Pancreas (tissue), 10 donors: ENCODE data around the gene OLIG1. TPM values are rescaled to one million over a fixed set of nuclear protein-coding genes. Genes with fewer than 3 reads are reported as not detected.

Experiments used
- ATAC-seq, 4 donors: fragments of 200-7000 bp; cut with Tn5 transposase; one replicate each; pipeline versions ENCODE4 v1.8.0 to v1.9.1; 2020; ENCODE audit warnings: mild to moderate bottlenecking in 4 of 4, moderate library complexity in 4 of 4
- DNase-seq, 6 donors: peaks; one replicate each; pipeline ENCODE4 v3.0.0-alpha.2; 2020
- FAIRE-seq: peaks from 2 replicates; lab custom pipeline; 2012; peaks lifted over from hg19 to GRCh38; lab: Jason Lieb, UNC
- H3K27ac ChIP-seq, 4 donors: fragments of 200-600 bp; sonication (generic); 1 replicate in 3 of 4; 2 replicates in 1 of 4; pipeline versions ENCODE4 v1.5.0 to v1.8.0; 2020
- H3K27me3 ChIP-seq, 4 donors: fragments of 200-600 bp; one replicate each; pipeline ENCODE4 v1.8.0; 2021
- H3K36me3 ChIP-seq, 3 donors: fragments of 200-600 bp; sonication (generic) in 1 of 3; one replicate each; pipeline versions ENCODE4 v1.5.0 to v1.8.0; 2020 to 2021
- H3K4me1 ChIP-seq, 3 donors: fragments of 200-600 bp; one replicate each; pipeline ENCODE4 v1.8.0; 2021
- H3K4me3 ChIP-seq, 4 donors: fragments of 200-600 bp; sonication (generic) in 2 of 4; one replicate each; pipeline versions ENCODE4 v1.5.0 to v1.8.0; 2020 to 2021
- H3K9me3 ChIP-seq, 4 donors: fragments of 200-600 bp; one replicate each; pipeline ENCODE4 v1.8.0; 2021
- WGBS, 2 donors: extraction: QIAGEN DNeasy Blood & Tissue Kit; methylation state at CpG; one replicate each; pipeline ENCODE4 v1.1.7; 2013; 5-methylcytosine and 5-hydroxymethylcytosine counted together
- intact Hi-C, 3 donors: fragments of 100-400 bp; cut with DNase I; formaldehyde crosslinking; loops; one replicate each; pipeline versions ENCODE4 v1.11.1 to v1.14.2; 2022
- polyA plus RNA-seq, 2 donors: library from polyadenylated mRNA; stranded (reverse); fragments of 200-250 nt; gene quantifications; one replicate each; pipeline ENCODE4 v1.2.3, GENCODE V29; 2013
- total RNA-seq, 6 donors: library from RNA; stranded (reverse); fragmentation: NEBNext Ultra II Directional in 4 of 6; extraction: Animal tissue kit (Norgen Biotek cat#: 25700) in 4 of 6; gene quantifications; one replicate each; pipeline versions ENCODE4 v1.2.1 to v1.2.4, GENCODE V29; 2021 to 2023
- TF ChIP-seq, protein P1 (sequence below), 4 donors: fragments of 200-600 bp; sonication (generic) in 3 of 4; IDR thresholded peaks; one replicate each; pipeline versions ENCODE4 v1.5.0 to v1.8.0; 2021; ENCODE audit warnings: antibody characterized with exemption in 4 of 4
- donor health status: healthy with polysubstance abuse.
- donor health status: DM: no; HTN: no; CAD: no; lungs with moderate emphysema.
- donor health status: DM: no; HTN: no; CAD: no.
- donor health status: control.
- donor health status: control.
- donor health status: Bipolar disorder and iron deficiency.
- donor health status: DM: yes; HTN: yes; CAD: no.
- donor health status: DM: no; HTN: no; CAD: no.
- donor health status: DM: no; HTN: no; CAD: no.
- donor health status: DM: yes; HTN: yes; CAD: no.

OLIG1 gene
- total and polyA plus RNA-seq, 8 donors, result 0.09 to 0.51 (median 0.19) TPM; not detected in 3

- H3K36me3 ChIP-seq, result no peaks in the 10 kb centered on the region
- H3K27me3 ChIP-seq, result peaks cover 0 to 4% (median 0%) of the 10 kb centered on the region in 4 donors
- DNase-seq (no peak), FAIRE-seq (no peak), ATAC-seq (no peak)
- 63 to 81% methylated on average over 3 of the region's 3 CpGs for WGBS, 2 donors
- H3K27ac ChIP-seq, result no peak overlapping the region
- TF ChIP-seq, protein P1, sequence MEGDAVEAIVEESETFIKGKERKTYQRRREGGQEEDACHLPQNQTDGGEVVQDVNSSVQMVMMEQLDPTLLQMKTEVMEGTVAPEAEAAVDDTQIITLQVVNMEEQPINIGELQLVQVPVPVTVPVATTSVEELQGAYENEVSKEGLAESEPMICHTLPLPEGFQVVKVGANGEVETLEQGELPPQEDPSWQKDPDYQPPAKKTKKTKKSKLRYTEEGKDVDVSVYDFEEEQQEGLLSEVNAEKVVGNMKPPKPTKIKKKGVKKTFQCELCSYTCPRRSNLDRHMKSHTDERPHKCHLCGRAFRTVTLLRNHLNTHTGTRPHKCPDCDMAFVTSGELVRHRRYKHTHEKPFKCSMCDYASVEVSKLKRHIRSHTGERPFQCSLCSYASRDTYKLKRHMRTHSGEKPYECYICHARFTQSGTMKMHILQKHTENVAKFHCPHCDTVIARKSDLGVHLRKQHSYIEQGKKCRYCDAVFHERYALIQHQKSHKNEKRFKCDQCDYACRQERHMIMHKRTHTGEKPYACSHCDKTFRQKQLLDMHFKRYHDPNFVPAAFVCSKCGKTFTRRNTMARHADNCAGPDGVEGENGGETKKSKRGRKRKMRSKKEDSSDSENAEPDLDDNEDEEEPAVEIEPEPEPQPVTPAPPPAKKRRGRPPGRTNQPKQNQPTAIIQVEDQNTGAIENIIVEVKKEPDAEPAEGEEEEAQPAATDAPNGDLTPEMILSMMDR (IDR thresholded peaks at IDR 0.05), result no peak
- intact Hi-C loops, result no loop called here
- H3K4me3 ChIP-seq, result no peak overlapping the region
- no peaks in the 10 kb centered on the region for H3K9me3 ChIP-seq
- H3K4me1 ChIP-seq, result no peaks in the 10 kb centered on the region
Measured at GRCh38 chr21:33037501-33037900, 32.4 kb upstream of the OLIG1 start.

GRCh38 chr21:33039536-33039935, 30.4 kb upstream of the OLIG1 start:
- no peaks in the 10 kb centered on the region for H3K4me1 ChIP-seq
- no peaks in the 10 kb centered on the region for H3K27me3 ChIP-seq
- intact Hi-C loops, result no loop called here
- no peak for FAIRE-seq
- 79 to 89% methylated on average over 7 of the region's 7 CpGs for WGBS, 2 donors
- DNase-seq, result no peak
- H3K27ac ChIP-seq, result no peak overlapping the region
- no peaks in the 10 kb centered on the region for H3K36me3 ChIP-seq
- H3K4me3 ChIP-seq, result no peak overlapping the region
- ATAC-seq, result no peak
- TF ChIP-seq, protein P1 (IDR thresholded peaks at IDR 0.05), result no peak
- H3K9me3 ChIP-seq, result no peaks in the 10 kb centered on the region

- Histone ChIP-seq H3K27ac (no peak overlapping the region), H3K4me3 (no peak overlapping the region), H3K9me3 (no peaks in the 10 kb centered on the region), H3K27me3 (no peaks in the 10 kb centered on the region), H3K4me1 (no peaks in the 10 kb centered on the region), H3K36me3 (no peaks in the 10 kb centered on the region)
- ATAC-seq (no peak), FAIRE-seq (no peak), DNase-seq (no peak)
- intact Hi-C loops, result no loop called here
- TF ChIP-seq, protein P1 (IDR thresholded peaks at IDR 0.05), result no peak
- 84 to 91% methylated on average over 3 of the region's 3 CpGs for WGBS, 2 donors
Measured at GRCh38 chr21:33040215-33040614, 29.7 kb upstream of the OLIG1 start.

- Histone ChIP-seq H3K27me3 (no peaks in the 10 kb centered on the region), H3K9me3 (no peaks in the 10 kb centered on the region), H3K27ac (no peak overlapping the region), H3K4me3 (no peak overlapping the region), H3K4me1 (no peaks in the 10 kb centered on the region), H3K36me3 (no peaks in the 10 kb centered on the region)
- 37 to 52% methylated on average over 2 of the region's 2 CpGs for WGBS, 2 donors
- ATAC-seq (no peak), DNase-seq (no peak), FAIRE-seq (no peak)
- TF ChIP-seq, protein P1 (IDR thresholded peaks at IDR 0.05), result no peak
- intact Hi-C loops, result no loop called here
Measured at GRCh38 chr21:33041981-33042380, 28.0 kb upstream of the OLIG1 start.

GRCh38 chr21:33042812-33043211, 27.1 kb upstream of the OLIG1 start:
- Histone ChIP-seq H3K4me3 (no peak overlapping the region), H3K27me3 (no peaks in the 10 kb centered on the region), H3K27ac (no peak overlapping the region), H3K4me1 (no peaks in the 10 kb centered on the region), H3K36me3 (no peaks in the 10 kb centered on the region), H3K9me3 (no peaks in the 10 kb centered on the region)
- intact Hi-C loops, result no loop called here
- ATAC-seq, result peak in 1 of 4 donors; percentile 27
- DNase-seq, result no peak
- WGBS, 2 donors, result 21 to 43% methylated on average over 4 of the region's 4 CpGs
- FAIRE-seq, result no peak
- TF ChIP-seq, protein P1 (IDR thresholded peaks at IDR 0.05), result no peak
